Stimulated activated CD8-positive, alpha-beta memory T cell treated with anti-CD3 and anti-CD28 coated beads, Interleukin-4, amount 100 ng/mL, for 1 hour (primary cell): ENCODE measurements around the gene ACTR1A.

Source experiments
- DNase-seq, 2 donors: peaks; one replicate each; pipeline ENCODE4 v3.0.0-alpha.2; 2020; ENCODE audit warnings: low read depth in 2 of 2, low spot score in 1 of 2

ACTR1A gene

DNA sequence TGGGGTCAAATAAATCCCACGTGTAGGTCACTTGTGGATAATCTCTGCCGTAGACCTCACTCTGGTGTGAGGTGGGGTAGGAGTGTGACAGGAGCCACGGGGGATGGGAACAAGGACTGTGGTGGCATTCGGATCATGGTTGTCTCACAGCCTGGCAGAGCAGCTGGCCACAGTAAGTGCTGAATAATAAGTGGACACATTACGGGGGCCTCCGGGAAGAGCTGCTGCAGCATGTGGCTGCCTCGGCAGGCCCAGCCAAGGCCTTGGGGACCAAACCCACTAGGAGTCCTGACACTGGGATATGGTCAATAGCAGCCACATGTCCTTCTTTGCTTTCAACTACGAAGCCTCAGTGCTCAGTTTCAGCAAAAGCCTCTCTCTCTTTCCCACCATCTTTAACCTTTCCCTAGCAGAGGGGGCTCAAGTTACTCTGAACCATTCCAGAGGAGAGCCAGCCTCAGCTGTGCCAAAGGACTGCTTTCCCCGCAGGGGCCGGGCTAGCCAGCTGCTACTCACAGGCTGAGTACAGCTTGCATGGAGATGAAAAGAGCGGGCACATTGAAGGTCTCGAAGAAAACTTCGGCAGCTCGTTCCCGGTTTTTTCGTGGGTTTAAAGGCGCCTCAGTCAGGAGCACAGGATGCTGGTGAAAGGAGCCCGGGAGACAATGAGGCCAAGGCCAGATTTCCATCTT lies 17.3 kb downstream of the ACTR1A start:
- DNase-seq = no peak

DNA sequence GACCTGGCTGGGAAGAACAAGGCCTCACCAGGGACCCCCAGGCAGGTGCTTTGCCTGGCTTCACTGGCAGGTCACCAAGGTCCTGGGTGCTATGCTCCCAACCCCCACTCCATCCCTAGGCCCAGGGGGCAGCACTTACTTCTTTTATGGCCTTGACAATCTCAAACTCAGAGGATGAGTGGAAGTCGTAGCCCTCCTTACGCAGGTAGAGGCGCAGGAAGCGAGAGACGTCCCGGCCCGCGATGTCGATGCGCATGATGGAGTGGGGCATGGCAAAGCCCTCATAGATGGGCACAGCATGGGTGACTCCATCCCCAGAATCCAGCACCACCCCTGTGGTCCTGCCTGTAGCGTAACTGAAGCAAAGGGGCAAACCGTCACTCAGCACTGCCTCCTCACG lies 18.5 kb downstream of the ACTR1A start:
- no peak for DNase-seq

DNA sequence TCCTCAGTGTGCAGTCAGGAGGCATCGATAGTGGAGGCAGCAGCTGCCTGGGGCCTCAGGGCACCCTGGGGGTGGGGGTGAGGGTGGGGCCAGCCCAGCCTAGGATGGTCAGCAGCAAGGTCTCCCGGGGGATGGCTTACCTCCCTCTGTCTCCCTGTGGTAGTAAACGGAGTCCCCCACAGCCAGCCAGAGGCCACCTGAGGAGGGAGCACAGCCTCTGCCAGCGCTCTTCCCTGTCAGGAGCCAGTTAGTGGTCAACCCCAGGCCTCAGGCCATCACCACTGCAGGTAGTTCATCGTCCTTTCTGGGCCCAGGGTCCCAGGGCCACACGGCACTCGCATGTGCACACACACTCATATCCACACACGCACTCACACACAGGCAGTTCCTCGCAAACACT lies 22.1 kb downstream of the ACTR1A start:
- DNase-seq = no peak

DNA sequence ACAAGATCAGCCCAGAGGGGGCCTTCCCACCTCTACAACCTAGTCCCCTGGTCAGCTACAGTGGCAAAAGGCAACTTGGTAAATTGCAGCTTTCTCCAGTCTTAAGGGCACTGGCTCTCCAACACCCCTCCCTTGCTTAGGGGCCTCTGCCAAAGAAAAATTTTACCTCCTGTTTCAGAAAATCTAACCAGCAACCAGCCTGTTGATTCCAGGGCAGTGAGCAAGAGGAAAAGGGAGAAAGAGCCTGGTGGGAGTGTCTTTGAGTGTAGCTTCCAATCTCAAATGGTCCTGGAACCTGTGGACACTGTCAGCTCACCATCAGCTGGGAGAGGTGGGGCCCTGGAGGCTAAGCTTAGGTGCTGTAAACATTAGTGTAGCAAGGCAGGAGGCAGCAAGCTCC lies 22.9 kb downstream of the ACTR1A start:
- no peak for DNase-seq

DNA sequence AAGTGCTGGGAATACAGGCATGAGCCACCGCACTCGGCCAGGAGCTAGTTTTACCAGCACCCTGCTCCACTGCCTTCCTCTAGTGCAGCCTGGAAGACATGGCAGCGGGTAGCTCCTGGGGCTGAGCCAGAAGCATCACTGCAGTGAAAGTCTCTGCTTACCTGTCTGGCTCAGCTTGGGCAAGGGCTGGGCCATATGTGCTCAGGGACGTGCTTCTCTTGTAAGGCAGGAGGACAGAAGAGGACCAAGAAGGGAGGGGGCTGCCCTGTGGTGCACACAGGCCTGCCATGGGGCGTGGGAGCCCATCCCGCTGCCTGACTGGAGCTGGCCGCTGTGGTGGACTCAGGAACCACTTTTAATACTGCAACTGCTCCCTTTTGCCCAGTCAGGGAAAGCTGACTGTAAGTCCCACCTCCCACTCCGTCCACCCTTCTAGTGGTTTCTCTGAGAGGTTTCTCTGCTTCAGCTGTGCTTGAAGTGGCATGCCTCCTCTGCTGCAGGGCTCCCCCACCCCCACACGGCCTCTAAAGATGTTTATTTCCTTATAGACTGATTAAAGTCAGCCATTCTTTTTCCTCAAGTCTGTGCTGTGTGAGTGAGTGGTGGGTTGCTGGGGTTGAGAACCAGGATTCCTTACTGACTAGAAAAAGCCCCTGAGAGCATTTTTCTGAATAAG lies 25.9 kb downstream of the ACTR1A start:
- no peak for DNase-seq

DNA sequence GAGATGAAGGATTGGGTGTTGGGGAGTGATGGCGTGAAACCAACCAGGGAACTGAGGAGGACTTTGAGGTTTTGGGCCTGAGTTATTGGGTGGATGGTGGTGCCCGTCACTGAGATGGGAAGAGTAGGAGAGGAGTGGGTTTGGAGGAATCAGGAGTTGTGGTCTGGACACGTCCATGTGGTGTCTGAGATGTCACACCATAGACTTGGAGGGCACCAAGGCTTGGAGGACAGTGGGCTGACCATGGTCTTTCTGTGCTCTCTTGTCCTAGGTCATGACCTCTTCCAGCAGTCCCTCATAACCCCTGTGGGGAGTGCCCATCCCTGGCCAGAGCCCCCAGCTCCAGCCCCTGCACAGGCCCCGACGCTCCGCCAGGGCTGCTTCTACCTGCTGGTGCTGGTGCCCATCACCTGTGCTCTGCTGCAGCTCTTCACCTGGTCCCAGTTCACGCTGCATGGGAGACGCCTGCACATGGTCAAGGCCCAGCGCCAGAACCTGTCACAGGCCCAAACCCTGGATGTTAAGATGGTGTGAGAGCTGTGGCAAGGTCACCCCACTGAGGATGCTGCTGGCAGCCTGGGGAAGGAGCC lies 27.0 kb downstream of the ACTR1A start:
- no peak for DNase-seq

DNA sequence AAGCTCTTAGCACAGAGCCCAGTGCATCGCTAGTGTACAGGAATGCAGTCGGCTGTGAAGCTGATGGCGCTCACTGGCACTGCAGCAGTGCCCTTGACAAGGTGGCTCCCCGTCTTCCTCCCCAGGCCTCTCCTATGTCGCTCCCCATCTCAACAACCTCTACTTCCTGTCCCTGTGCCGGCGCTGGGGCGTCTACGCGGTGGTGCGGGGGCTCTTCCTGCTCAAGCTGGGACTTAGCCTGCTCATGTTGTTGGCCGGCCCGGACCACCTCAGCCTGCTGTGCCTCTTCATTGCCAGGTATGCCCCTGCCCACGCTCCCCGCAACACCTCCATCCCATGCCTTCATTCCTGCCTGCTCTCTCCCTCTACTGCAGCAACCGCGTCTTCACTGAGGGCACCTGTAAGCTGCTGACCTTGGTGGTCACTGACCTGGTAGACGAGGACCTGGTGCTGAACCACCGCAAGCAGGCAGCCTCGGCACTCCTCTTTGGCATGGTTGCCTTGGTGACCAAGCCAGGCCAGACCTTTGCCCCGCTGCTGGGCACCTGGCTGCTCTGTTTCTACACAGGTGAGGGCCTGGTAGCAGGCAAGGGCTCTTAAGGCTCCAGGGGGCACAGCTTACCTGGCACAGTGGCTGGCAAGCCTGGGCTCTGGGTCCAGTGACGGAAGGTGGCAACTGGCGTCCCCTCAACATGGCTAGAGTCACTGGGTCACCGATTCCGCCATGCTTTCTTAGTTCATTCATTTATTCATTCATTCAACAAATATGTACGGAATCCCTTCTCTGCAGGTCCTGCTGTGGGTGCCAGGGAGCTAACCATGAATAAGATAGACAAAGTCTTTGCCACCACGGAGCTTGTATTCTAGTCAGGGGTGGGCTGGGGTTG lies 28.8 kb downstream of the ACTR1A start:
- DNase-seq = no peak

DNA sequence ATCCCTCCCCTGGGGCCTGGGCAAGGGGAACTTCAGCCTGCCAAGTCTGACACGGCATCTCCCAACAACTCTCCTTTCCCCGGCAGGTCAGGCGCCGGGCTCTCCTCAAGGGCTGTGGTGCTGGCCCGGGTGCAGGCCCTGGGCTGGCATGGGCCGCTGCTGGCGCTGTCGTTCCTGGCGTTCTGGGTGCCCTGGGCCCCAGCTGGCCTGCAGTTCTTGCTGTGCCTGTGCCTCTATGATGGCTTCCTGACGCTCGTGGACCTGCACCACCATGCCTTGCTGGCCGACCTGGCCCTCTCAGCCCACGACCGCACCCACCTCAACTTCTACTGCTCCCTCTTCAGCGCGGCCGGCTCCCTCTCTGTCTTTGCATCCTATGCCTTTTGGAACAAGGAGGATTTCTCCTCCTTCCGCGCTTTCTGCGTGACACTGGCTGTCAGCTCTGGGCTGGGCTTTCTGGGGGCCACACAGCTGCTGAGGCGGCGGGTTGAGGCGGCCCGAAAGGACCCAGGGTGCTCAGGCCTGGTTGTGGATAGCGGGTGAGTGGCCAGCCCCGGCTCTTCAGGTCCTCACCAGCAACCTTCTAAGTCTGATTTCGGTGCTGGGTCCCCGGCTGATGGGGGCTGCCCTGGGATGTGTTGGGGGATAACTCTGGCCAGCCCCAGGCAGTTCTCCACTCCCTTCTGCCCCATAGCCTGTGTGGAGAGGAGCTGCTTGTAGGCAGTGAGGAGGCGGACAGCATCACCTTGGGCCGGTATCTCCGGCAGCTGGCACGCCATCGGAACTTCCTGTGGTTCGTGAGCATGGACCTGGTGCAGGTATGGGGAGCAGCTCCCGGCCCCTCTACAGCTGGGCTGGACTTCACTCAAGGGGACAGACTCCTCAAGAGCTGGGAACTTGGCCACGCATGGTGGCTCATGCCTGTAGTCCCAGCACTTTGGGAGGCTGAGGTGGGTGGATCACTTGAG lies 31.6 kb downstream of the ACTR1A start:
- DNase-seq = no peak

DNA sequence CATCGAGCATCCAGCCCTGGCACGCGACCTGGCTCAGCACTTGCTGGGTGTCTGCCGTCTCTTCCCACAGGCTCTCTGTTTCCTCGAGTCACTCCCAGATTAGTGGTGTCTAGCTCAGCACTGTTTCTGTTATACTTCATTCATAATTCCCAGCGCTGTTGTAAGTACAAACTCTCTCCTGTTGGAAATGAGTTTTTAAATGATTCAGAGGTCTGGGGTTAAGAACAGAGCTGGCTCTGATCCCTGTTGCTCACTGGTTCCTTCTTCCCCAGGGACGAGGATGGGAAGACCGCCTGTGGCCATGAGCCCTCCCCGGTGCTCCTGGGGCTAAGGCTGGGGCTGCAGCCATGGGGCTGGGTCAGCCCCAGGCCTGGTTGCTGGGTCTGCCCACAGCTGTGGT lies 33.8 kb downstream of the ACTR1A start:
- no peak for DNase-seq

DNA sequence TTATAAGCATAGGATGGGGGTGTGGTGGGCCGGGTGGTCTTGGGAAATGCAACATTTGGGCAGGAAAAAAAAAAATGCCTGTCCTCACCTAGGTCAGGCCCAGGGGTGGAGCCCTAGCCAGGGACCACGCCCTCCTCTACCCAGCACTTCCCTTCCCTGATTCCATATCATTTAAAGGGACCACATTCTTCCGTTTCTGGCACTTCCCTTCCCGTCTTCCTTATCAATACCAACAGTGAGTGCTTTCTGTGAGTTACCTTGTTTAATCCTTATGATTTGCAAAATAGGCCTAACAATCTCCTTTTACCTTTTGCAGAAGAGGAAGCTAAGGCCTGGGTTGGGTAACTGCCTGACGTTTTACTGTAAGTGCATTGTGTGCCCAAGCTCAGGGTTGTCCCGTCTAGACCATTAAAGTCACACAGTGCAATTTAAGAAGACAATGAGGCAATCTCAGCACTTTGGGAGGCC lies 34.5 kb downstream of the ACTR1A start:
- DNase-seq = no peak

DNA sequence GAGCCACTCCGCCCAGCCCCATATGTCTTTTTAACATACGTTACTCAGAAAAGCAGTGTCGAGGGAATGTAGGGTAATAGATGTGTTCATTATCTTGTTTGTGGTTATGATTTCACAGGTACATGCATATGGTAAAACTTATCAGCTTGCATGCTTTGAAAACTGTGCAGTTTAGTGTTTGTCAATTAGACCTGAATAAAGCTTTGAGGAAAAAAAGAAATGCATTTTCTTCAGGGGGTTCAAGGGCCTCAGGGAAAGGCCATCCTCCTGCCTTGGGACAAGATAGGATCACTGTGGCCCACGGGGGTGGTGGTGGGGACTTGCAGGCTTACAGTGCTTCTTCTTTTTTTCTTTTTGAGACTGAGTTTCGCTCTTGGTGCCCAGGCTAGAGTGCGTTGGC lies 35.2 kb downstream of the ACTR1A start:
- DNase-seq = no peak

DNA sequence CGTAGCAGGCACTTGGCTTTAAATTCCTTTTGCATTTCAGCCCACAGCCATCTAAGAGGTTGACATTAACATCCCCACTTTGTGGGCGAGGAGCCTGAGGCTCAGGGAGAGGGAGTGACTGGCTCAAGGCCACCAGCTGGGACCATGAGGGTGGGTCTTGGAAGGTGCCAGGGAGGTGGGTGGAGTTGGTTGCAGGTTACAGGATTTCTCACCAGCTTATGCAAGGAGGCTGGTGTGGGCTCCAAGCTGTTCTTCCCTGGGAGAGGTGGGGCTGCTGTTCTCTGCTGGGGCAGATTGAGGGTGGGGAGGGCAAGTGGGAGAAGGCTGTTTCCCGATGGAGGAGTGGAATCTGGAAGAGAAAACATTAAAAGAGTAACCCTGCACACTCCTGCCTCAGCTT lies 37.0 kb downstream of the ACTR1A start:
- no peak for DNase-seq

DNA sequence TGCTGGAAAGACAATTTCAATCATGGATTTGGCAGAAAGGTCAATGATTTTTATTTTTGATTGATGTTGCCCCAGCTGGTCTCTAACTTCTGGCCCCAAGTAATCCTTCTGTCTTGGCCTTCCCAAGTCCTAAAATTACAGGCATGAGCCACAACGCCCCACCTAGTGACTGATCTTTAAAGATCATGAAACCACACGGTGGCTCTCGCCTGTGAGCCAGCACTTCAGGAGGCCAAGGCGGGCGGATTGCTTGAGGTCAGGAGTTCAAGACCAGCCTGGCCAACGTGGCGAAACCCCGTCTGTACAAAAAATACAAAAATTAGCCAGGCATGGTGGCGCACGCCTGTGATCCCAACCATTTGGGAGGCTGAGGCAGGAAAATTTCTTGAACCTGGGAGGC lies 38.5 kb downstream of the ACTR1A start:
- DNase-seq = no peak

DNA sequence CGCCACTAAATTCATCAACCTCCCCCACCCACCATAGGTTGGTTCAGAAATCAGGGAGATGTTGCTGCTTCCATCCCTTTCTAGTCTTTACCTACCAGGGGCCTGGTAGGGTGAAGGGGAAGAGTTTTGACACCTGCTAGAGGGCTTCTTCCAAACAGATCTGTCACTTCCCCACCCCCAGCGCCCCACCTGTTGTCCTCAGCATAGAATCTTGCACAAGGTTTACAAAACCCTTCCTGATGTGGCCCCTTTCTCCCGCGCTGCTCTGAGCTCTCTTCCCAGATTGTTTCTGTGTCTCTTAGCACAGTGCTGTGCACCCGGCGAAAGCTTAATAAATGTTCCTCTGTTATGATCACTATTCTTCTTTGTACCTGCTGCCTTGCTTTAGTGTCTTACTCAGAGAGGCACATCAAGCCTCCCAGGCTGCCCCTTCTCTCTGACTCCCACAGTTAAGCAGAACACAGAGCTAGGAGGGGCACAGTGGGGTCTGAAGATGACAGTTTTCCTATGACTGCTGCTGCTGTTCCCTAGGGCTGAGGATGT lies 39.9 kb downstream of the ACTR1A start:
- no peak for DNase-seq

DNA sequence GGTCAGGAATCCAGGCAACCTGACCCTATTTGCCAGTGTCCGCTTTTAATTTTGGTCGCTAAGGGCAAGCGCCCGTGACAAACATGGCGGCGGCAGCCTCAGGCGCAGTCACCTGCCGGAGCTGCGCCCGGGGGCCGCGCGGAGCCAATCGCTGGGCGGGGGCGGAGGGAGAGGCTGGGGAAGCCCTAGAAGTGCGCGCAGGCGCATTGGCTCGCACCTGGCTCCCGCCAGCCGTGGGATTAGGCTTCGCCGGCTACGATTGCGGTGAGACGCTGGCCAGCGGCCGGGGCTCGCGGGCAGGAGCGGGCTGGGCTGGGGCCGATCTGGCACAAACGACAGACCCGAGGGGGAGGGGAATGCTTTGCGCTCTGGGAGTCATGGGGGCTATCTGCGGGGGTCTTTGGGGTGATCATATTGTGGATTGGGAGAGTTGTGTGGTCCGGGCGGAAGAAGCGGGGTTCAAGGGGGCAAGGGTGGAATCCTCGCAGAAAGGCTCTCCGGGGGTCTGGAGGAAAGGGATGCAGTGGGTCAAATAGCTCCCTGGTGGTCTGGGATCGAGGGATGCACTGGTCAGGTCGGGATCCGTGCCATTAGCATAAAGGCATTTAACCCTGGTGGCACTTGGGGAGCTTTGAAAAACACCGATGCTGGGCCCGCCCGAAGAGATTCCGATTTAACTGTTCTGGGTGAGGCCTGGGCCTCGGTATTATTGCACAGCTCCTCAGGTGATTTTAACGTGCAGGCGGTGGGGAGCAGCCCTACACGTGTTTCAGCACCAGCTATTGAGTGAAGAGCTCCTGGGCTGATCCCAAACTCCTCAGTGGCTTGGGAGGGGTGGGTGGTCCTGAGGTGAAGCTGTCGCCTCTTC lies 41.1 kb downstream of the ACTR1A start:
- peak; percentile 79 to 84 for DNase-seq

DNA sequence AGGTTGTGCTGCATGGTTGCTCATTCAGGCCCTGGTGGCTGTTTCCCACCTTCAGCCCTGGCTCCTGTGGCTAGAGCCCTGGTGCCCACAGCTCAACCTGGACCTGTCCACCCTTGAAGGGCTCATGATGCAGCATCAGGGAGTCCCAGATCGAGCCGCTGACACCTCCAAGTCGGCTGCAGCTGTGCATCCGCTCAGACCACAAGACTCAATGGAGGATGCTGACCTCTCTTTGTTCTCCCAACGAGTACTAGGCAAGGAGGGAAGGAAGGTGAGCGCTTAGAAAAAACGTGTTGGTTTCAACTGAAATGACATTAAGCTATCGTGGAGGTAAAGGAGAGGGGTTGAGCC lies 41.7 kb downstream of the ACTR1A start:
- no peak for DNase-seq

DNA sequence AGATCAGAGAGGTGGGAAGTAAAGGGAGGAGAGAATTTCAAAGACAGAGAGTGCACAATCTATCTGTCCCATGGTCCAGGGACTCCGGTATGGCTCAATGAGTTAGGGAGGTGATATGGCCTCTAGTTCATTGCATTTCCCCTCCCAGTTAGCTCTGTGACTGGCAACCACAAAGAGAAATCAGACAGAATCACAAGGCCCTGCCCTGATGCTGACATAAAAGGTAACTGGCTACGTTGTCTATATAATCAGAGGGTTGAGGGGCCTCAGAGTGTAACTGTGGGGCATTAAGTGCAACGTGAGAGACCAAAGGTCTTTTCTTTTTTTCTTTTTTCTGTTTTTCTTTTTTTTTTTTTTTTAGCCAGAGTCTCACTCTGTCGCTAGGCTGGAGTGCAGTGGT lies 43.9 kb downstream of the ACTR1A start:
- no peak for DNase-seq

DNA sequence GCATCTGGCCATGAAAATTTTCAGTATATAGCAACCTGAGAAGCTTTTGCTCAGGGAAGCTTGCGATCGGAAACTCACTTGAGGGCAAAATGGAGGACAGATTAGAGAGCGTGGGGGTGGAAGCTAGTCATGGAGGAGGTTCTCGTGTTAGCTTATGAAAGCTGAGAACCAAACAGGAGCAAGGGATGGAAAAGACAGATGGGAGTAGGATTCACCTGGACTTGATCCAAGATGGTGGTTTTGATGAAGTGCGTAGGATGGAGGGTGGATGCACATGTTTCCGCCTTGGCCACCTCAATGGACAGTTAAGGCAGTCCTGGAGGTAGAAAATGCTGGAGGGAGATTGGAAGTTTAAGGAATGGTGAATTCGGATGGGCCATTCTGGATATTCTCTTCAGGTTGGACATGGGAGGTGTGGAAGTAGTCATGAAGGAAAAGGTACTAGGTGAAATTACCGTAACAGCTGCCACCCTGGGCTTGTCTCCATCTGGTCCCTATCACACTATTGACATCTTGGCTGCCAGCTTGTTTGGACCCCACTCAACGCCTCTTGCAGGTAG lies 44.8 kb downstream of the ACTR1A start:
- no peak for DNase-seq

DNA sequence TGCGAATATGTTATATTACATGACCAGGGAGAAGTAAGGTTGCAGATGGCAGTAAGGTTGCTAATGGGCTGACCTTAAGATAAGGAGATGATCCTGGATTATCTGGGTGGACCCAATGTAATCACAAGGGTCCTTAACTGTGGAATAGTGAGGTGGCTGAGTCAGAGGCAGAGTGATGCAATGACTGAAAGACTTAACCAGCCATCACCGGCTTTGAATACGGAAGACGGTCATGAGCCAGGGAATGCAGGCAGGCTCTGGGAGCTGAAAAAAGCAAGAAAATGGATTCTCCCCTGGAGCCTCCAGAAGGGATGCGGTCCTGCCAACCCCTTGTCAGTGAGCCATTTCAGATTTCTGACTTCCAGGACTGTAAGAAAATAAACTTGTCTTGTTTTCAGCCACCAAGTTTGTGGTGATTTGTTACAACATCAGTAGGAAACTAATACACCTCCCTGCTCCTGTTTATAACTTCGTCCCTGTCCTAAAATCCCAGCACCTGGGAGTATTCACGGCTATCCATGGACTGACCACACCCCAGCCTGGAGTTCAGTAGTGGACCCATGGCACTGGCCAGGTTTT lies 46.5 kb downstream of the ACTR1A start:
- no peak for DNase-seq
